ENCODE data around the gene RBKS.

- TF ChIP-seq ZNF707 (tag by site-specific recombination; IDR thresholded peaks at IDR 0.05) (no peak), CTCF (tag by site-specific recombination; IDR thresholded peaks at IDR 0.05) (no peak), HOXD13 (CRISPR knock-in tag; IDR thresholded peaks at IDR 0.05; ENCODE audit: borderline replicate concordance) (no peak), SETDB1 (IDR thresholded peaks at IDR 0.05; ENCODE audit: insufficient read length, low read length) (no peak), ZNF645 (tag by site-specific recombination; IDR thresholded peaks at IDR 0.05) (no peak), ZBTB49 (tag by site-specific recombination; IDR thresholded peaks at IDR 0.05; ENCODE audit: low read depth) (no peak), ZNF777 (tag by site-specific recombination; IDR thresholded peaks at IDR 0.05; ENCODE audit: borderline replicate concordance) (no peak), ELK4 (IDR thresholded peaks at IDR 0.05; ENCODE audit: borderline replicate concordance, low read depth, low read length) (no peak), ZFP69B (tag by site-specific recombination; IDR thresholded peaks at IDR 0.05) (no peak), ZNF114 (tag by site-specific recombination; IDR thresholded peaks at IDR 0.05) (no peak), BCL11A (tag by site-specific recombination; IDR thresholded peaks at IDR 0.05; ENCODE audit: low read depth) (no peak), KLF1 (tag by site-specific recombination; IDR thresholded peaks at IDR 0.05) (no peak), PBX3 (CRISPR knock-in tag; IDR thresholded peaks at IDR 0.05) (no peak)
Observed at GRCh38 chr2:27839022-27839618, 51.1 kb downstream of the RBKS start.

All from HEK293 (cell line).